ENCODE results near the gene EEFSEC.

Gene EEFSEC

DNA sequence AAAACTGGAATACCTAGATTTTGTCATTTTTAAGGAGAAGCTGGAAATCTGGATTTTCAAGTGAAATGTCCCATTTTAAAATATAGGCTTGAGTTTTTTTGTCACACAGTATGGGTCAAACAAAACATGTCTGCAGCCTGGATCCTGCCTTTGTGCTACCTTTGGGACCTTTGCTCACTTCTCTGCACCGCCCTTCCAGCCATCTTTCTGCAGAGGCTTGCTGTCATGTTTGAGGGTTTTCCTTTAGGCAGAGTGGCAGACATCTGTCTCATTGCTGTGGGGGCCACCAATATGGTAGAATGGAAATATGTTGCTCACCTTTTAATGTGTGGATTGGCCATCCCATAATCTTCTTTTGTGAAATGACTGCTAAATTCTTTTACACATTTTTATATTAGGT is 136.3 kb downstream of the EEFSEC start:
- no peaks in the 10 kb centered on the region for H3K27me3 Mint-ChIP-seq (ENCODE audit: low read depth)
- TF ChIP-seq CTCF (IDR thresholded peaks at IDR 0.05; ENCODE audit: unreplicated experiment in 3 of 3): no peak
- peaks cover 16% of the 10 kb centered on the region for H3K4me1 Mint-ChIP-seq
- H3K9me3 Mint-ChIP-seq: peaks cover 15% of the 10 kb centered on the region
- H3K4me3 Mint-ChIP-seq: no peak overlapping the region
- no peak overlapping the region for H3K27ac Mint-ChIP-seq
- H3K36me3 Mint-ChIP-seq (ENCODE audit: low read depth): peaks cover 20% of the 10 kb centered on the region

DNA sequence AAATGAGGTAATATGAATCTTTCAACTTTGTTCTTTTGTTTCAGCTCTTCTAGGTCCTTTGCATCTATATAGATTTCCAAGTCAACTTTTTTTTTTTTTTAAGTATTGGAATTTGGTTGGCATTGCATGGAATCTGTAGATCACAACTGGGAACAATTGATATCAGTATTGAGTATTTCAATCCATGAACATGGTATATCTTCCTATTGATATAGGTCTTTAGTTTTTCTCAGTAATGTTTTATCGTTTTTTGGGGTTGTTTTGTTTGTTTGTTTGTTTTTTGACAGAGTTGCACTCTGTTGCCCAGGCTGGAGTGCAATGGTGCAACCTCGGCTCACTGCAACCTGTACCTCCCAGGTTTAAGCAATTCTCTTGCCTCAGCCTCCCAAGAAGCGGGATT is 137.2 kb downstream of the EEFSEC start:
- Mint-ChIP-seq H3K27me3 (ENCODE audit: low read depth) (no peaks in the 10 kb centered on the region), H3K9me3 (peaks cover 15% of the 10 kb centered on the region), H3K4me3 (no peak overlapping the region), H3K27ac (no peak overlapping the region), H3K4me1 (peaks cover 15% of the 10 kb centered on the region), H3K36me3 (ENCODE audit: low read depth) (peaks cover 20% of the 10 kb centered on the region)
- TF ChIP-seq CTCF (IDR thresholded peaks at IDR 0.05; ENCODE audit: unreplicated experiment in 3 of 3): no peak

DNA sequence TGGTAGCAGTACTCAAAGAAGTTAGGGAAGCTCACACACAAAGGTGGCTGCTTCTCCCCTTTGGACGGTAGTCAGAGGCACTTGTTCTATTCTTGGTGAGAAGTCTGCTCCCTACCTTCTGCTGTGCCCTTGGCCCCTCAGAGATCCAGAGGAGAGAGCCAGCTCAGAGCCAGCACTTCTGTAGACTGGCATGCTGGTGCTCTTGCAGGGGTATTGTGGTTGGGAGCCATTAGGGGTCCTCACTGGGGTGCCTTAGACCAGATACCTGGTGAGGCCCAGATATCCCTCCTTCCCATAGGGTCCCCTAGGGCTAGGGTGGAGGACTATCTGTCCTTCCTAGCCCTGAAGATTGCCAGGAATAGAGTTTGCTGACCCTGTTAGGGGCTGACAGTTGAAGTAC is 140.6 kb downstream of the EEFSEC start:
- H3K9me3 Mint-ChIP-seq: peaks cover 15% of the 10 kb centered on the region
- H3K36me3 Mint-ChIP-seq (ENCODE audit: low read depth): peaks cover 24% of the 10 kb centered on the region
- no peak overlapping the region for H3K4me3 Mint-ChIP-seq
- no peaks in the 10 kb centered on the region for H3K27me3 Mint-ChIP-seq (ENCODE audit: low read depth)
- no peak overlapping the region for H3K27ac Mint-ChIP-seq
- H3K4me1 Mint-ChIP-seq: peaks cover 4% of the 10 kb centered on the region
- TF ChIP-seq CTCF (IDR thresholded peaks at IDR 0.05; ENCODE audit: unreplicated experiment in 3 of 3): no peak

GRCh38 chr3:128294999-128295468 is 141.8 kb downstream of the EEFSEC start:
- H3K4me3 Mint-ChIP-seq: no peak overlapping the region
- H3K27ac Mint-ChIP-seq: no peak overlapping the region
- peaks cover 10% of the 10 kb centered on the region for H3K9me3 Mint-ChIP-seq
- H3K27me3 Mint-ChIP-seq (ENCODE audit: low read depth): no peaks in the 10 kb centered on the region
- H3K4me1 Mint-ChIP-seq: peaks cover 4% of the 10 kb centered on the region
- no peak for TF ChIP-seq CTCF (IDR thresholded peaks at IDR 0.05; ENCODE audit: unreplicated experiment in 3 of 3)
- peaks cover 19% of the 10 kb centered on the region for H3K36me3 Mint-ChIP-seq (ENCODE audit: low read depth)

- Mint-ChIP-seq H3K4me1 (peaks cover 13% of the 10 kb centered on the region), H3K27me3 (ENCODE audit: low read depth) (no peaks in the 10 kb centered on the region), H3K4me3 (no peak overlapping the region), H3K36me3 (ENCODE audit: low read depth) (peaks cover 8% of the 10 kb centered on the region), H3K27ac (peak overlapping the region in 1 of 3 experiments; percentile 37), H3K9me3 (no peaks in the 10 kb centered on the region)
- no peak for TF ChIP-seq CTCF (IDR thresholded peaks at IDR 0.05; ENCODE audit: unreplicated experiment in 3 of 3)
Observed at GRCh38 chr3:128296469-128297251, 143.4 kb downstream of the EEFSEC start.

All from nephron (organoid).